Cerebellar cortex (tissue), 1 donor: ENCODE data around the gene NUDT8.
"Not testable (repeated sequence)": the region's sequence is repeated elsewhere in the genome, so short reads cannot be mapped to it uniquely, and the experiment has no call there.

Source experiments
- DNase-seq: peaks from one replicate; pipeline ENCODE4 v3.0.0-alpha.2; 2015; ENCODE audit warnings: low spot score

NUDT8 gene

GRCh38 chr11:67627812-67628624 lies 1.7 kb downstream of the NUDT8 start:
- no peak for DNase-seq

DNA sequence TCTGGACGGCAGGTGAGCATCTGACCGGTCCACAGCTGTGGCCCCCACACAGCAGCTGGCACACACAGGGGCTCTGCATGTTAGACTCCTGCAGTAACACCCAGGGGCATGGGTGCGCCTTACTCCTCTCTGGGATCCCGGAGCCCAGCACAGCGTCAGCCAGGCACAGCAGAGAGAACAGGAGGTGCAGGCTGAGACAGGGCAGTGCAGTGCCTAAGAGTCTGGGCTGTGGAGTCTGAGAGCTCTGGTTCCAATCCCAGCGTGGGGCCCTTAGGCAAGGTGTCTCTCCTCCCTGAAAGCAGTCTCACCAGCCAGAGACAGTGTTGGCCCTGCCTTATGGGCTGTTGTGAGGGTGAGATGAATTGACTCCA lies 2.3 kb downstream of the NUDT8 start:
- DNase-seq: no peak

DNA sequence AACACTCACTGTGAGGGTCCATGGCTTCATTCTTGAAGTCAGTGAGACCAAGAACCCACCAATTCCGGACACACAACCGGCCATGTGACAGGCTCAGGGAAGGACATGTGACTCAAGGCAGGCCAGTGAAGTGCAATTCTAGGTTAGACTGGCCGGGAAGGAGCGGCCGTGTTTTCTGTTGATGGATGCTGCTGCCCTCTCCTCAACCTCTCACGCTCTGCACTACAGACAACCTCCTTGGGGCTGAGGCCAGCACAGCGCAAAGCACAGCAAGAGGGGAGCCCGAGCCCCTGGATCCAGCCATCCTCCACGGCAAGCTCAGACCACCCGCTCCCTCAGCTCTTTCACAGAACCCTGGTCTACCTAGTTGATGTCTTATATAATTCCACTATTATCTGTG lies 2.8 kb downstream of the NUDT8 start:
- DNase-seq: no peak

- not testable (repeated sequence) for DNase-seq
Measured at GRCh38 chr11:67626131-67626833, 3.5 kb downstream of the NUDT8 start.

DNA sequence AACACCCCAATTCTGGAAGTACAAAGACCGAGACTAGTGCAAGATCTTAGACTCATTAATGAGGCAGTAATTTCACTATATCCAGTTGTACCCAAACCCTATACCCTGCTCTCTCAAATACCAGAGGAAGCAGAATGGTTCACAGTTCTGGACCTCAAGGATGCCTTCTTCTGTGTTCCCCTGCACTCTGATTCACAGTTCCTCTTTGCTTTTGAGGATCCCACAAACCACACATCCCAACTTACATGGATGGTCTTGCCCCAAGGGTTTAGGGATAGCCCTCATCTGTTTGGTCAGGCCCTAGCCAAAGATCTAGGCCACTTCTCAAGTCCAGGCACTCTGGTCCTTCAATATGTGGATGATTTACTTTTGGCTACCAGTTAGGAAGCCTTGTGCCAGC lies 5.9 kb downstream of the NUDT8 start:
- not testable (repeated sequence) for DNase-seq

DNA sequence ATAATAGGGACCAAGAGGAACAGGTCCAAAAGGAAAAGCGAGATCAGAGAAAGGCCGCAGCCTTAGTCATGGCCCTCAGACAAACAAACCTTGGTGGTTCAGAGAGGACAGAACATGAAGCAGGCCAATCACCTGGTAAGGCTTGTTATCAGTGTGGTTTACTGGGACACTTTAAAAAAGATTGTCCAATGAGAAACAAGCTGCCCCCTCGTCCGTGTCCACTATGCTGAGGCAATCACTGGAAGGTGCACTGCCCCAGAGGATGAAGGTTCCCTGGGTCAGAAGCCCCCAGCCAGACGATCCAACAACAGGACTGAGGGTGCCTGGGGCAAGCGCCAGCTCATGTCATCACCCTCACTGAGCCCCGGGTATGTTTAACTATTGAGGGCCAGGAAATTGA lies 6.8 kb downstream of the NUDT8 start:
- not testable (repeated sequence) for DNase-seq

DNA sequence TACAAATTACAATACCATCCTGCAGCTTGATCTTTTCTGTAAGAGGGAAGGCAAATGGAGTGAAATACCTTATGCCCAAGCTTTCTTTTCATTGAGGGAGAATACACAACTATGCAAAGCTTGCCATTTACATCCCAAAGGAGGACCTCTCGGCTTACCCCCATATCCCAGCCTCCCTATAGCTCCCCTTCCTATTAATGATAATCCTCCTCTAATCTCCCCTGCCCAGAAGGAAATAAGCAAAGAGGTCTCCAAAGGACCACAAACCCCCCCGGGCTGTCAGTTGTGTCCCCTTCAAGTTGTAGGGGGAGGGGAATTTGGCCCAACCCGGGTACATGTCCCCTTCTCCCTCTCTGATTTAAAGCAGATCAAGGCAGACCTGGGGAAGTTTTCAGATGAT lies 7.8 kb downstream of the NUDT8 start:
- DNase-seq: not testable (repeated sequence)

- DNase-seq: not testable (repeated sequence)
Measured at GRCh38 chr11:67620621-67621020, 9.1 kb downstream of the NUDT8 start.

DNA sequence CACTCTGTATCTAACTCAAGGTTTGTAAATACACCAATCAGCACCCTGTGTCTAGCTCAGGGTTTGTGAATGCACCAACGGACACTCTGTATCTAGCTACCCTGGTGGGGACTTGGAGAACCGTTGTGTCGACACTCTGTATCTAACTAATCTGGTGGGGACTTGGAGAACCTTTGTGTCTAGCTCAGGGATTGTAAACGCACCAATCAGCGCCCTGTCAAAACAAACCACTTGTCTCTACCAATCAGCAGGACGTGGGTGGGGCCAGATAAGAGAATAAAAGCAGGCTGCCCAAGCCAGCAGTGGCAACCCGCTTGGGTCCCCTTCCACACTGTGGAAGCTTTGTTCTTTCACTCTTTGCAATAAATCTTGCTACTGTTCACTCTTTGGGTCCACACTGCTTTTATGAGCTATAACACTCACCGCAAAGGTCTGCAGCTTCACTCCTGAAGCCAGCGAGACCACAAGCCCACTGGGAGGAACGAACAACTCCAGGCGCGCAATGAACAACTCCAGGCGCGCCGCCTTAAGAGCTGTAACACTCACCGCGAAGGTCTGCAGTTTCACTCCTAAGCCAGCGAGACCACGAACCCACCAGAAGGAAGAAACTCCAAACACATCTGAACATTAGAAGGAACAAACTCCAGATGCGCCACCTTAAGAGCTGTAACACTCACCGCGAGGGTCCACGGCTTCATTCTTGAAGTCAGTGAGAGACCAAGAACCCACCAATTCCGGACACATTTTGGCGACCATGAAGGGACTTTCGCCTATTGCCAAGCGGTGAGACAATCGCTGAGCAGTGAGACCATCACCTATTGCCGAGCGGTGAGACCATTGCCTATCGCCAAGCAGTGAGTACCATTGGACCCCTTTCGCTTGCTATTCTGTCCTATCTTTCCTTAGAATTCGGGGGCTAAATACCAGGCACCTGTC lies 9.8 kb downstream of the NUDT8 start:
- not testable (repeated sequence) for DNase-seq

GRCh38 chr11:67618901-67619659 lies 10.7 kb downstream of the NUDT8 start:
- not testable (repeated sequence) for DNase-seq

DNA sequence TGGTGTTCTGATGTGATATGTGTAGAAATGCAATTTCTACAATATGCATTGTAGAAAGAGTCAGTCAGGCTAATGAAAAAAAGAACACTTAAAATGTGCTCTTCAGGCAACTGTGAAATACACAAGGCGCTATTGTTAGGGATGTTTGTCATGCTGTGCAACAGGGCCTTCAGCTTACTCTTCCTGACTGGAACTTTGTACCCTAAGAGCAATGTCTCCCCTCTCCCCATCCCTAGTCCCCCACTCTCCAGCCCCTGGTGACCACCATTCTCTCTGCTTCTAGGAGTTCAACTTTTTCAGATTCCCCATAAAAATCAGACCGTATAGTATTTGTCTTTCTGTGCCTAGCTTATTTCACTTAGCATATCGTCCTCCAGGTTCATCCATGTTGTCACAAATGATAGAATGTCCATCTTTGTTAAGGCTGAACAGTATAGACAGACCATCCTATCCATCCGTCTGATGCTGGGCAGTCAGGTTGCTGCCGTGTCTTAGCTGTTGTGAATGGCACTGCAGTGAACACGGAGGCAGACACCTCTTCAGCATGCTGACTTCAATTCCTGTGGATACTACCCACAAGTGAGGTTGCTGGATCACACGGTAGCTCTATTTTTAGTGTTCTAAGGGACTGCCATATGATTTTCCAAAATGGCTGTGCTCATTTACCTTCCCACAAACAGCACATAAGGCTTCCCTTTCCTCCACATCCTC lies 12.3 kb downstream of the NUDT8 start:
- DNase-seq: no peak

GRCh38 chr11:67616431-67617242 lies 13.1 kb downstream of the NUDT8 start:
- DNase-seq: no peak

DNA sequence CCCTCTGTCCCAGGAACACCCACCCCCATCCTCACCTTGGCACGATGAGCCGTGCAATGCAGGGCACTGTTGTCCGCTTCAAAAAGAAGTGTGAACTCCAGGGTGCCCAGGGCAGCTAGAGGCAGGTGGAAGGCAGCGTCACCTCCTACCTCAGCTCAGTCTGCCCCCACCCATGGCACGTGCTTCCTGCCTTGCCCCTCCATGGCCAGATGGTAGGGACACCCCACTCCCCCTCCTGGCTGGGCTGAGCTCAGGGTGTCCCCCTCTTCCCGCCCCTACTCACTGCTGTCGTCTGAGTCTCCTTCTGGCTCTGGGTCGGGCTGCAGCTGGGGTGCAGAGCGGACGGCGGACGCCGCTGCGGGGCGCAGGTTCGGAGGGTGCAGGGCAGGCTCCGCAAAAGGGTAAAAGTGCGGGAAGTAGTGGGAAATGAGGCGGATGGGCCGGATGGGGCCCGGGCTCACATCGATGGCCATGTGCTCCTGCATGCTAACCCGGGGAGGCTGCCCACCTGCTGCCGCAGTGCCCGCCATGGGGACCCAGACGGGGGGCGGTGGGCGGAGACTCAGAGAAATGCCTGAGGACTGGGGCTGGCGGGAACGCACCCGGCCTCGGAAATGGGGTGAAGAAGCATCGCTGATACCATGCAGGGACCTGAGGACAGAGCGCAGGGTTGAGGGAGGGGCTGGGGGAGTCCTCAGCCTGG lies 13.9 kb downstream of the NUDT8 start:
- no peak for DNase-seq

- no peak for DNase-seq
Measured at GRCh38 chr11:67614730-67615714, 14.7 kb downstream of the NUDT8 start.

GRCh38 chr11:67613960-67614715 lies 15.6 kb downstream of the NUDT8 start:
- peak; percentile 37 for DNase-seq

- no peak for DNase-seq
Measured at GRCh38 chr11:67613313-67613959, 16.3 kb downstream of the NUDT8 start.

DNA sequence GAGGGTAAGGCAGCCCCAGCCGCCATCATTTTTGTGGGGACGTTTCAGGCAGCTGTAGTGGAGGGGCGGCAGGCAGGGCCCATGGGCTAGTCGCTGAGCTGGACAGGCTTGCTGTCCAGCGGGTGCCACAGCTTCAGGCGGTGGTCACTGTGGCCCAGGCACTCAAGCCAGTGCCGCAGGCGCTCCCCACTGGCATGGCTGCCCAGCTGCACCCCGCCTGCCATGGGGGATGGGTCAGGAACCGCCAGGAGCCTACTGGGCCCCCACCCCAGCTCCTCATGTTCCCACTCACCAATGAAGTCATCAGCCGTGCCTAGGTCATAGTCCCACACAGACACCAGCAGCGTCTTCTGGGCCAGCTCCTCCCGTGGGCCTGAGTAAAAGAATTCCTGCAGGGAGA lies 17.0 kb downstream of the NUDT8 start:
- no peak for DNase-seq
